CMK (cell line): ENCODE results near the gene WNT3A.

ENCODE experiments used
- DNase-seq: peaks from one replicate; pipeline ENCODE4 v3.0.0-alpha.2; 2010; ENCODE audit warnings: low read depth

WNT3A gene

DNA sequence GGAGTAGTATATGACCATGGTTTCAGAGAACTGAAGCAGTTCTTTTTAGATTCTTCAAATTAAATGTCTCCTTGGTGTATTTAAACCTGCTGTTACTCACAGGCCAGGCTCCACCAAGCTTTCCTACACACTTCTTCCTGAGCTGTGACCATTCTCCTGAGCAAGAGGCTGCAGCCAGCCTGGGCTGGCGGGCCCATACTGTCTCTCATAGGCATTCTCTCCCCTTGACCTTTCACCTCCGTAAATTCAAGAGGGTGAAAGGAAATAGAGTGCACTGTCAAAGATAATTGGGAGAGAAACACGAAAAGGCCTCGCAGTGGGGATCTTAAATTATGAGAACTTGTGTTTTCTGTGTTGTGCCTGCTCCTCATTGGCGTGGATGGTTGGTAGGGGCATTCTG, 78.0 kb downstream of the WNT3A start:
- no peak for DNase-seq

DNA sequence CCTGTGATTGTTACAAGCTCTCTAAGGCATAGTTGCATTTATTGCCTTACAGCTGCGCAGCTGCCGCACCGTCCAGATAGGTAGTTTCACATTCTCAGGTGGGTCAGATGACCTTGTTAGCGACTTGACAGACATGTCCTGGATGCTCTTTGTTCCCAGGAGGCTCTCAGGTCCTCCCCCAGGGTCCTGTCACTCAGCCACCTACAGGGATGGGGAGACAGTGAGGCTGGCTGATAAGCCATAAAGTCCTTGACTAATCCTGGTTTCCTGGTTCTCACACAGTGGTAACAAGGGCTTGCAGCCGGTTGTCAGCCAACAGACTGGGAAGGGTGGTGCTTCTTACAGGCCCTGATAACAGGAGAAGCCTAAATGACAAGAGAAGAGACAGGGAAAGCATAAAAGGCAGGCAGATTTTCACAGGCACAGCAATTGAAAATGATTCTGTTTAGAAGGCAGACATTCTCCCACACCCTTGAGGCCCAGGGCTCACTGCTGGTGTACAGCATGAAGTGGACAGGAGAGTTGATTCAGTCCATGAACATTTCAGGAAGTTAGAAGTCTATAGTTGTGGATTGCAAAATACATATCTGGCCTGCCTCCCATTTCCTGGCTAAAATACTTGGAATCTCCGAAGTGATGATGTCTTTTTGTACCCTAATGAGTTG, 78.6 kb downstream of the WNT3A start:
- no peak for DNase-seq

DNA sequence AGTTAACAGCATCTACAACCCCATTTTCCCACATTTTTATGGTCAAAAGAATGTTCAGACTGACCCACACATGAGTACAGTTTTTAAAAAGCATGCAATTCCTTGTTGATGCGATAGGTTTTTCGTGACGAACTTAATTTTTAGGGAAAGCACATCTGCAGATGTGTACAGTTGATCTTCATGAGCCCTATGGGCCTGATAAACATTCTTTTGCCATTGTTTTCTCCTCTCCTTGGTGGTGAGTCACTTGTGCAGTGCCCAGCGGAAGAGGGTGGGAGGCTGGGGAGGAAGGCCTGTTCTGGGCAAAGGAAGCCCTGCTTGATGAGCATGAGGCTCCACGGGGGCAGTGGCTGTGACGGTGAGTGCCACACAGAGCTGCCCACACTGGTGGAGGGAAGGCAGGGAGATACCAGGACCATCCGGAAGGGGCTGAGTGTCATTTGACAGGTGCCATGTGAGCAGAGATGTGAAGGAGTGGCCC, 81.0 kb downstream of the WNT3A start:
- no peak for DNase-seq

DNA sequence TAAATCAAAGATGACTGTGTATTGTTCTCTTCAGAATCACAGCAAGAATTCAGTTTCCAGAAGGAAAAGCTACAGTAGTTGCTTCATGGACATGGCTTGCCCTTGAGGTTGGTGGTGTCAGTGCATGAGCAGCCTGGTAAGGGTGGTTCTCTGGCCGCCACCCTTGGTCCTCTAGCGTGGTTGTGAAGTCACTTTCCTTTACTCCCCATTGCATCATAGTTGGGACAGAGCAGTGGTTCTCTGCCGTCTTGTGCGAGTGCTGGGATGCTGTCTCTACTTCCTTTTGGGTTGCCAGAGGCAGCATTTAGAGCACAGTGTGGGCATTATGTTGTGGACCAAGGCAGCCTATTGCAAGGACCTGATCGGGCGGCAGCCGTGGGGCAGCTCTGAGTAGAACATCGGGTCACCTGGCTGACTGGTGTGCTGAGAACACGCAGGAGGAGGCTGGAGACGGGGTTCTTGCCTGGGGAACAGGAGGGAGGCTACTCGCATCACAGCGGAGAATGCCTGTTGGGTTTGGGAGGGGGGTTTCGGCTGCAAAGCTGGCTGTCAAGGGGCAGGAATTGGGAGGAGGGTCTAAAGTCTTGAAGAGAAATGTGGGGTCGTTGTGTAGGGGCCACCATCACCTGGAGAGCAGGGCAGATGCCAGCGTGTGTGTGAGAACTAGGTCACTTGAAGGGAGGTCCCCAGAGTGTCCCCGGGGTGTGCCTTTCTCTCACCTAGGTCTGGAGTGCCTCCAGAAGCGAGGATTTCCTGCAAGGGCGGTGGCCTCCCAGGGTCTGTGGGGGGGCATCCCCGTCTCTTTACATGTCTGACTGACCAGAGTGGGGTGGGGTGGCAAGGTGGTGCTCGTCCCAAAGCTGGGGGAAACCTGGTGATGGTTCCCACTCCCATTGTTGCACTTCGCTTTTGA, 82.0 kb downstream of the WNT3A start:
- no peak for DNase-seq

DNA sequence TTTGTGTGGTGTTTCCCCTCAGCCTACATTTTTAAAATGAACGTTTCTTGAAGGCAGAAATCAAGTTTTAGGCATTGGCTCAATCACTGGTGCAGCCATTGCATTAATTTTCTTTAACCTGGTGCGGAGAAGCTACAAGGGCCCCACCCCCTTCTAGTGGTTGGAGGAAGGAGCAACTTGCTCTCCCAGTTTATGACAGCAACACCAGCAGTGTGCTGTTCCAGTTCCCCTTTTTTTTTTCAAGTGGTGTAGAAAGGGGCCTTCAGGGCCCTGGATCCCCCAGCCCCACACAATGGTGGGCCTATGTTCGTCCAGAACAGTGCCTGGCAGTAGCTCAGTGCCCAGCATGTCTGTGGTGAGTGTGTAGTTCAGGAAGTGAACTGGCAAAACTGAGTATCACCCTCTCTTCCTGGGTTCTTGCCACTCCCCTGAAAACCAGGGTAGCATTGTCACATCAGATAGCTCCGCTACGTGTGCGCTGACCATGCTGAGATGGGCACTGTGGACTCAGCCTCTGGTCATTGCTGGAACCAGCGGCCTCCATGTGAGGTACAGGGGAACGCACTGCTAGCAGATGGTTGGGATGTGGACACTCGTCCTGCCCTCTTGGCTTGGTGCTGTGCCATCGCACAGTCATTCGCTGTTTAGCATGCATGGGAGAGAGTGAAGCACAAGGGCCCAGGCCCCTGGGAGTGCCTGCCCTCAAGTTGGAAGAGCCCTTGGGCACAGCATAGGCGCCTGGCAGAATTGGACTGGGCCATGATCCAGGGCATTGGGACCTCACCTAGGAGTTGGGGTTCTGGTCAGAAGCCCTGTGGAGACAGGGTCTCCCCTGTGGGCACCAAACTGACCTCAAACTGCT, 83.0 kb downstream of the WNT3A start:
- no peak for DNase-seq

DNA sequence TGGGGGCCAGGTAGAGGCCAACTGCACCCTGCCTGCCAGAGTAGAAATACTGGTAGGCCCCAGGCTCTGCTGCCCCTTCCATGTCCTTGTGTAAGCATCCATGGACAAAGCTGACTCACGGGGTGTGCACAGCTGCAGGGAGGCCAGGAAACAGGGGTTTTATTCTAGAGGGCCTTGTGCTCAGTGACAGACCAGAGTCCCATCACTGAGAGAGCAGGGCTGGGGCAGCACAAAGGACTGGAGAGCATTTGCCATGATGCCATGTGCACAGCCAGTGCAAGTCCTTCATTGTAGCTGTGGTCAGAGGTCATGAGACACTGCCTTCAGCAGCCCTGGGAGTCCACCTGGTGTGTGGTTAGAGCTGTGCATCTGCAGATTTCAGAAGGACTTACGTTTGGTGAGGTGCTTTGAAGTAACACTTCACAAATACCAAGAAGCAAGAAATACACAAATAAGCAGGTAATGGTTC, 83.8 kb downstream of the WNT3A start:
- DNase-seq = no peak

DNA sequence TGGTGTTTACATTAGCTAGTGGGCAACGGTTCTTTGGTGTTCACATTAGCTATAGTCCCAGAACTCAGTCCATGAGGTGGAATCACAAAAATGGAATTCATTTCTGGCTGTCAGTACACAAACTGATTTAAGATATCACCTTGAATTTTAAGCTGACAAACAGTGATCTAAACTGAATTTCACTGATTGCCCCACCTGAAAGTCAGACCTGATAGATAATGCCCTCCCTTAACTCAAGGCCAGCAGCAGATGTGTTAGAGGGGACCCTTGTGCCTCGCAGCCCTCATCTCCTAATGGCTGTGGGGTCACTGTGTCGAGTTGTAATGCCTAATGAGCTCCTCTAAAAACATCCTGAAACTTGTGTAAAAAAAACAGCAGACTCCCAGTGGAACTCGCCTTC, 84.3 kb downstream of the WNT3A start:
- DNase-seq = no peak

DNA sequence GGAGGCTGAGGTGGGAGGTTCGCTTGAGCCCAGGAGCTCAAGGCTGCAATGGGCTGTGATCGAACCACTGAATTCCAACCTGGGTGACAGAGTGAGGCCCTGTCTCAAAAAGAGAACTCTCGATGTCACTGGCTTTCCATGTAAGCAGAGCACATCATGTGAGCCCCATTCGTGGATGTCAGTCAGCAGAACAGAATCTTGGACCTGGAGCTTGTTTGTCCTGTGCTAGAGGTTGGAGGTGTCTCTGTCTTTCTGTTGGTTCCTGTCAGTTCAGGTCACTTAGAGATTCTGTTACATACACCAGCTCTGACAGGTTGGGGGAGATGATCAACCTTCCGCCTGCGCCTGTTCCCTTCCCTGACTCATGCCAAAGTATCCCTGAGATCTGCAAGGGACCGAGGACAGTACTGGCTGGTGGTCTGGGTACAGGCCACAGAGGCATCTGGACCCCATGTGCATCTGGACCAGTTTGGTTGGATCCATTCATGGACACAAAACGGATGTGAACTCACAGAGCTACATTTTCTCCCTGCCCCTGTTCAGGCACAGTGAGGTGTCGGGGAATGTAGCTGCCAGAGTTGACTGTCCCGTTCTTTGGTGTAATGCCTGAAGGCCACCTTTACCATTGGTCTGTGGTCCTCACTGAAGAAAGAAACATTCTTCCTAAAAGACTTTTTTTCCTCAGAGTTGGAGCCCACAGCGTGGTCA, 85.7 kb downstream of the WNT3A start:
- DNase-seq = no peak

DNA sequence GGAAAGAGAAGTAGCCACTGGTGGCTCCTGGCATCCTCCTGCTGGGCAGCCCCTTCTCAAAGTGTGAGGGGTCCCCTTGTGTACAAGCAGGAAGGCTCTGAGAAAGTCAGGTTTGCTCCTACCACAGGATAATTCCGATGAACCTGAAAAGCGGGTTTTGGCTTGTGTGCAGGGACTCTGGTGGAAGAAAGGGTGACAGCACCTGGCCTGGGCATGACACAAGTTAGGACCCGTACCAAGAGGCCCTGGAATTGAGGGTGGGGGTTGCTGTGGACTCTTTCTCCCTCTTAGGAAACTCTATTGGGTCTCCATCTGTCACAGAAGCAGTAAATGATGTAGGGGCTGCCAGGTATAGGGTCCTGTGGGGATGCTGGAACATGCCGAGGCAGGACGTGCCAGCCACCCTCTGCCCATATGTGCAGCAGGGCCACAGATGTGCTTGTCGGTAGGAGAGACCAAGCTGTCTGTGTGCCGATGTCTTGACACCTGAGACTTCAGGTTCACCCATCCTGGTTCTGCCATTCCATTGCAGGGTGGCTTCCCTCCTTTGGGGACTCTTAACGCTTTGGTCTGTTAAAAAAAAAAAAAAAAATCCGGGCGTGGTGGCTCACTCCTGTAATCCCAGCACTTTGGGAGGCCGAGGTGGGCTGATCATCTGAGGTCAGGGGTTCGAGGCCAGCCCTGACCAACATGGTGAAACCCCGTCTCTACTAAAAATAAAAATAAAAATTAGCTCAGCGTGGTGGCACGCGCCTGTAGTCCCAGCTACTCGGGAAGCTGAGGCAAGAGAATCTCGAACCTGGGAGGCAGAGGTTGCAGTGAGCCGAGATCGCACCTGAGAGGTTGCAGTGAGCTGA, 86.5 kb downstream of the WNT3A start:
- no peak for DNase-seq

DNA sequence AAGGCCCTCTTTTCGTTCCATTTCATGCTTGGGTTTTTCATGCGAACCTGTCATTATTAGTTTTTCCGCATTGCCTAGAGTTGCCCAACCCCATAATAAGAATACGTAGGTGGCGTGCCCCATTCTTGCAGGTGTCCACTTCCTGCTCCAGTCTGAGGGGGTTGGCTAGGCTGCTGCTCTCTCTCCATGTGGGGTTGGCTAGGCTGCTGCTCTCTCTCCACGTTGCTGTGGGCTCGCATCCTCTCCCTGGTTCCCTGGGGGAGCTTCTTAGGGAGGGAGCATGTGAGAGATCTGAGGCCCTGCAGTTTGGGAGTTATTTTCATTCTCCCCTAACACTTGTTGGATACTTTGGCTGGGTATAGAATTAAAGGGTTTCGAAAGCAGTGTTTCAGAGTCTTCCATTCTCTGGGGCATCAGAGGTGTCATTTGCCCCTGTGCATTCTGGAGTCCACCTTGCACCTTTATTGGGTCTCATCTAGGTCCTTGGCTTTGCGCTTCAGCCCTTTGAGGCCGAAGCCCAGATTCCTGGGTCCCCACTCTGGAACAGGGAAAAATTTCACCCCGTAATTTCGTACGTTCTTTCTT, 87.7 kb downstream of the WNT3A start:
- DNase-seq = no peak

DNA sequence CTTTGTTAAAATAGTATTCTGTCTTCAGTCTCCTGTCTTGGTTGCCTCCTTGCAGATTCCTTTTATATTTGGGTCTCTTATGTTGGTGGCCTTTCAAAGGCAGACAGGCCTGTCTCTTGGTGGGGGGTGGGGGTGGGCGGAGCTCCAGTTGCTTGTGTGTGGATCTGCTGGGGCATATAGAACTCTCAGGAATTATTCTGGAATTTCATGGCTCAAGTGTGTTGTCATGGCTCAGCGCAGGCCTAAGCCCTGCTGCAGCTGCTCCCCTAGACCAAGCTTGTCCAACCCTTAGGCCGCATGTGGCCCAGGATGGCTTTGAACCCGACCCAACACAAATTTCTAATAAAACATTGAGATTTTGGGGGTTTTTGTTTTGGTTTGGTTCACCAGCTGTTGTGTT, 88.4 kb downstream of the WNT3A start:
- DNase-seq = no peak

DNA sequence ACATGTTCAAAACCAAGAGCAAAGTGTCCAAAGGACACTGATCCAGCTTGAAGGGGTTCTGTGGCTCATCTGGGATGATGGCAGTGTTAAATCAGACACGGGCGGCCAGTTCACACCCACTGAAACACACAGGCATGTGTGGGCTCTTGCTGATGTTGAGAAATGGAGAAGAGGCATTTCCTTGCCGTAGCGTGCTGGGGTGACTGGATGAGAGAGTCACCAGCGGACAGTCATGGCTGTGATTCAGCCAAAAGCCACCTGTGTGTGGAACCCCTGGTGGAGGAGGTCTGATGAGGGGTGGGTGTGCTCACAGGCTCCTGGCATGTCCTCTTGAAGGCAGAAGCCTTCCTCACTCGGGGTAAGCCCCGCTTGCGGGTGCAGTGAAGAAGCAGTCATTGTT, 89.1 kb downstream of the WNT3A start:
- DNase-seq = no peak

DNA sequence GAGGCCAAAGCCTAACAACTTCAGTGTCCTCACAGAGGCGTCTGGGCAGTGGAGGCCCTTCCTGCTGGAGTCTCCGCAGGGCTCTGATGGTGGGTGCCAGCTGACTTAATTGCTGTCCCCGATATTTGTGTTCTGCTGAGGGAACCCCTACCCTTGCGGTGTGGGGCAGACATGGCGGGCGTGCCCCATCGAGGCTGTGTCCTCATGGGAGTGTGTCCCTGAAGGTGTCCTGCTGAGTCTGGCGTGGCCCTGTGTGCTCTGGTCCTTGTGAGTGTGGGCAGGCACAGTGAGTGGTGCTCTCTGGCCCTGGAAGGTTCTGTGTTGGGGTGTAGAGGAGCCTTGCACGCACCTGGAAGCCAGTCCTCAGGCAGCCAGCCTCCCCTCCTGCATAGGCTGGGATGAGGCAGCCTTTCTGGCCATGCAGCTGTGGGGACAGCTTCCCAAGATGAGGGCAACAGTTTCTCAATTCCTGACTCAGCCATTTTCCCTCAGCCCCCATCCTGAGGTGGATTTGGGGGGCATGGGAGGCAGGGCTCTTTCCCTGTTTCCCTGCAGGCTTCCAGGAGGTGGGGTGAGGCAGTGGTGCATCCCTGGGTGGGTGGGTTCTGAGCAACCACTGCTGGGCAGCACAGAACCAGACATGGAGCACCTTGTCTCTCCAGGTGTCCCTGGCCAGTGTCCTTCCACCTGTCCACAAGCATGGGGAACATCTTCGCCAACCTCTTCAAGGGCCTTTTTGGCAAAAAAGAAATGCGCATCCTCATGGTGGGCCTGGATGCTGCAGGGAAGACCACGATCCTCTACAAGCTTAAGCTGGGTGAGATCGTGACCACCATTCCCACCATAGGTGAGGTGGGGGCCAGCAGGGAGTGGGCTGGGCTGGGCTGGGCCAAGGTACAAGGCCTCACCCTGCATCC, 89.9 kb downstream of the WNT3A start:
- DNase-seq = no peak

DNA sequence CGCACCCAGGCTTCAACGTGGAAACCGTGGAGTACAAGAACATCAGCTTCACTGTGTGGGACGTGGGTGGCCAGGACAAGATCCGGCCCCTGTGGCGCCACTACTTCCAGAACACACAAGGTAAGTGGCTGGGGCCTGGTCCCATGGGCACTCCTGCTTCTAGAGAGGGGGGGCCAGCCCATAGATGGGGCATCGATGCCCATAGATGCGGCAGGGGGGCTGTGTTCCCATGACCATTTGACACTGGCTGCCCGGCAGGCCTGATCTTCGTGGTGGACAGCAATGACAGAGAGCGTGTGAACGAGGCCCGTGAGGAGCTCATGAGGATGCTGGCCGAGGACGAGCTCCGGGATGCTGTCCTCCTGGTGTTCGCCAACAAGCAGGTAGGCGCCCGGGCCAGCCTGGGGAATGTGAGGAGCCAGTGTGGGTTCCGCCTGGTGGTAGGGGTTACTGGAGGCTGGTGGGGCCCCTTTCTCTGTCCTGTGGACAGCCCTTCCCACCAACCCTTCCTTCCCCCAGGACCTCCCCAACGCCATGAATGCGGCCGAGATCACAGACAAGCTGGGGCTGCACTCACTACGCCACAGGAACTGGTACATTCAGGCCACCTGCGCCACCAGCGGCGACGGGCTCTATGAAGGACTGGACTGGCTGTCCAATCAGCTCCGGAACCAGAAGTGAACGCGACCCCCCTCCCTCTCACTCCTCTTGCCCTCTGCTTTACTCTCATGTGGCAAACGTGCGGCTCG, 90.7 kb downstream of the WNT3A start:
- DNase-seq = no peak

DNA sequence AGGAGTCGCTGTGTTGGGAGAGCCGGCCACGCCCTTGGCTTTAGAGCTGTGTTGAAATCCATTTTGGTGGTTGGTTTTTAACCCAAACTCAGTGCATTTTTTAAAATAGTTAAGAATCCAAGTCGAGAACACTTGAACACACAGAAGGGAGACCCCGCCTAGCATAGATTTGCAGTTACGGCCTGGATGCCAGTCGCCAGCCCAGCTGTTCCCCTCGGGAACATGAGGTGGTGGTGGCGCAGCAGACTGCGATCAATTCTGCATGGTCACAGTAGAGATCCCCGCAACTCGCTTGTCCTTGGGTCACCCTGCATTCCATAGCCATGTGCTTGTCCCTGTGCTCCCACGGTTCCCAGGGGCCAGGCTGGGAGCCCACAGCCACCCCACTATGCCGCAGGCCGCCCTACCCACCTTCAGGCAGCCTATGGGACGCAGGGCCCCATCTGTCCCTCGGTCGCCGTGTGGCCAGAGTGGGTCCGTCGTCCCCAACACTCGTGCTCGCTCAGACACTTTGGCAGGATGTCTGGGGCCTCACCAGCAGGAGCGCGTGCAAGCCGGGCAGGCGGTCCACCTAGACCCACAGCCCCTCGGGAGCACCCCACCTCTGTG, 91.6 kb downstream of the WNT3A start:
- DNase-seq = no peak

DNA sequence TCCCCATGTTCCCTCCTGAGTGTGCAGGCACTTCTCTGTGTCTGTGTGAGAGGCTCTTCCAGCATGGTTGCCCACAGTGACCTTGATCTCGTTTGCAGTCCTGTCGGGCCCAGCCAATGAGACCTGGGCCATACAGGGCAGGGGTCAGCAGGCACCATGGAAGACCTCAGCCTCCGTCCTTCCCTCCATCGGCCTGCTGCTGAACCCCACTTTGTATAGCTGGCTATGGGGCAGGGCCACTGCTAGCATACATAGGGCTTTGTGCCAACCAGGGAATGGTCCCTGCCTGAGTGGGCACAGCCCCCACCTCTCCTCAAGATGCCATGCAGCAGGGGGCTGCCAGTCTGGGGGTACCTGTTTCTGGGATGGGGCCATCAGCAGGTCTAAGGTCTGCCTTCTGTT, 92.5 kb downstream of the WNT3A start:
- no peak for DNase-seq

DNA sequence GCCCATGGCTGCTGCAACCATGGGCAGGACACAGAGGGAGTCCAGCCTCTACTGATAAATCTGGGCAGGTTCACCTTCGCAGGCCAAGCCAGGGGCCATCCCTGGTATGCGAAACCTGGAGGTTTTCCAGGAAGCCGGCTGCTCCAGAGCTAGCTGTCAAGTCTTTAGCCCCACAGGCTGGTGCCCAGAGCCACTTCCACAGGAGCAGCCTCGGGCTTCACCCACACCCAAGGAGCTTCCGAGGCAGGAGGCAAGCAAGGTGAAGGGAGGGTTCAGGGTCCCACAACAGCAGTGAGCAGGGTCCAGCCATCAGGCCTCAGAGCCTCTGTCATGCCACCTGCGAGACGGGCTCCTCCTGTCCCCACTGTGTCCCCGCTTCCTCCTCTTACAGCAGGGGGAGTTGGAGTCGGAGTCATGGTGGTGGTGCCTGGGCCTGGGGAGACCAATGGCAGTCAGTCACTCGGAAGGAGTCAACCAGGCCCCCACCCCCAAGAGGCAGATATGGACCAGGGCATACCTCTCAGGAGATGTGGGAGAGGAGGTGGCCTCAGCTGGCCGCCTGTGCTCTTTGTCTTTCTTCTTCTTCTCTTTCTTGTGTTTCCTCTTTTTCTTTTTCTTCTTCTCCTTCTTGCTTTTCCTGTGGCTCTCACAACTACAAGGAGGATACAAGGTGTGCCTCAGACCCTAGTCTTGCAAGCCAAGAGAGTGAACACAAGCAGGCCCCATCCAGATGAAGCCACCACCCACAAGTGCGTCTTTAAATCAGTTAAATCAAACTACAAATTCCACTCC, 94.2 kb downstream of the WNT3A start:
- no peak for DNase-seq
